Ascending aorta (tissue), 2 donors: ENCODE measurements around the gene TM7SF3. TPM values are rescaled to one million over a fixed set of nuclear protein-coding genes. Genes with fewer than 3 reads are reported as not detected.
A peak's percentile ranks its signal among the peaks of the same experiment; 100 is the strongest.

Experiments
- DNase-seq, 2 donors: peaks; one replicate each; pipeline ENCODE4 v3.0.0-alpha.2; 2019; ENCODE audit warnings: low spot score in 2 of 2
- H3K27ac ChIP-seq, 2 donors: fragments of 200-600 bp; sonication (generic); one replicate each; pipeline ENCODE4 v1.5.1; 2016 to 2017; ENCODE audit warnings: mild to moderate bottlenecking in 1 of 2
- H3K27me3 ChIP-seq: fragments of 200-600 bp; sonication (generic); one replicate; pipeline ENCODE4 v1.5.1; 2017
- H3K36me3 ChIP-seq, 2 donors: fragments of 200-600 bp; sonication (generic); one replicate each; pipeline ENCODE4 v1.5.1; 2016
- H3K4me1 ChIP-seq, 2 donors: fragments of 200-600 bp; sonication (generic); one replicate each; pipeline ENCODE4 v1.5.1; 2016 to 2017; ENCODE audit warnings: mild to moderate bottlenecking in 1 of 2
- H3K4me3 ChIP-seq, 2 donors: fragments of 200-600 bp; sonication (generic); one replicate each; pipeline ENCODE4 v1.5.1; 2016 to 2017; ENCODE audit warnings: mild to moderate bottlenecking in 1 of 2
- H3K9me3 ChIP-seq, 2 donors: fragments of 200-600 bp; sonication (generic); one replicate each; pipeline ENCODE4 v1.5.1; 2016
- CTCF ChIP-seq, 3 experiments: fragments of 200-600 bp in 2 of 3; fragments of 450-650 bp in 1 of 3; sonication (generic) in 2 of 3; IDR thresholded peaks; one replicate each; pipeline ENCODE4 v1.5.1; 2016 to 2019; ENCODE audit warnings: antibody characterized with exemption in 3 of 3, mild to moderate bottlenecking in 1 of 3, moderate library complexity in 1 of 3
- intact Hi-C: fragments of 100-400 bp; cut with DNase I; formaldehyde crosslinking; loops from one replicate; pipeline ENCODE4 v1.15.1; 2023
- total RNA-seq: library from RNA; depleted of rRNA; stranded (reverse); fragments of >200 nt; gene quantifications from one replicate; pipeline ENCODE4 v1.1.0, GENCODE V29; 2016

The TM7SF3 gene
- total RNA-seq, 1 donor from 2014 or later = 213 TPM

DNA sequence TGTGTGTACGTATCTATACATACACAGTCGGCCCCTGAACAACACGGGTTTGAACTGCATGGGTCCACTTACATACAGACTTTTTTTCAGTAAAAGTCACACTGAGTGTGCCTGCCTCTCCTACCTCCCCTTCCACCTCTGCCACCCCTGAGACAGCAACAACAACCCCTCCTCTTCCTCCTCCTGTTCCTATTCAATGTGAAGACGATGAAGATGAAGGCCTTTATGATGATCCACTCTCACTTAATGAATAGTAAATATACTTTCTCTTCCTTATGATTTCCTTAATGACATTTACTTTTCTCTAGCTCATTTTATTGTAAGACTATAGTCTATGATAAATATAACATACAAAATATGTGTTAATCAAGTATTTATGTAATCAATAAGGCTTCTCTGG is 25.5 kb downstream of the TM7SF3 start:
- no peak overlapping the region for H3K27ac ChIP-seq
- intact Hi-C loops = no loop called here
- peaks cover 15 to 46% of the 10 kb centered on the region in 2 donors for H3K36me3 ChIP-seq
- no peaks in the 10 kb centered on the region for H3K9me3 ChIP-seq
- no peak for TF ChIP-seq CTCF (IDR thresholded peaks at IDR 0.05)
- no peak overlapping the region for H3K4me3 ChIP-seq
- no peak for DNase-seq
- no peaks in the 10 kb centered on the region for H3K4me1 ChIP-seq
- H3K27me3 ChIP-seq = no peaks in the 10 kb centered on the region

DNA sequence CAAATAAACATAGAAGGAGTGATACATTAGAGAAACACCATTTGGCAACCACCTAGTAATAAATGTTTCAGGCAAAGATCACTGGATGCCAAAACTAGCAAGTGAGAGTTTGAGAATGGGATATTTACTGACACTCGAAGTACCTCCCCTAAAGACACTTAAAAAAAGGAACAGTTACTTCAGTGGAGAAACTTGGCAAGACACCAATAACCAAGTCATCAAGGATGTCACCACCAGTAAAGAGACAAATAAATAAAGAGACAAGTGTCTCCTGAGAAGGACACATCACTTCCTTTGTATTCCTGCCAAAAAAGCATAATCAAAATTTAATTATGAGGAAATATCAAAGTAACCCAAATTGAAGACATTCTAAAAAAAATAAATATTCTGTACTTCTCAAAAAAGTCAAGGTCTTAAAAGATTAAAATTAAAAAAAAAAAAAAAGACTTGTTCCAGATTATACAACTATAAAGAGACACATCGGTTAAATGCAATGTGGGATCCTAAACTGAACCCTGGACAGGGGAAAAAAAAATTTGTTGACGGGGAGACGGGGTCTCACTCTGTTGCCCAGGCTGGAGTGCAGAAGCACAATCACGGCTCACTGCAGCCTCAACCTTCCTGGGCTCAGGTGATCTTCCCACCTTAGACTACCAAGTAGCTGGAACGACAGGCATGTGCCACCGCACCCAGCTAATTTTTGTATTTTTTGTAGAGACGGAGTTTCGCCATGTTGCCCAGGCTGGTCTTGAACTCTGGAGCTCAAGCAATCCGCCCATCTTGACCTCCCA is 26.4 kb downstream of the TM7SF3 start:
- Histone ChIP-seq H3K27me3 (no peaks in the 10 kb centered on the region), H3K4me3 (no peak overlapping the region), H3K27ac (peak overlapping the region in 1 of 2 donors; percentile 11), H3K9me3 (no peaks in the 10 kb centered on the region), H3K4me1 (no peaks in the 10 kb centered on the region), H3K36me3 (peaks cover 18 to 52% of the 10 kb centered on the region in 2 donors)
- TF ChIP-seq CTCF (IDR thresholded peaks at IDR 0.05) = no peak
- DNase-seq = no peak
- intact Hi-C loops = no loop called here

DNA sequence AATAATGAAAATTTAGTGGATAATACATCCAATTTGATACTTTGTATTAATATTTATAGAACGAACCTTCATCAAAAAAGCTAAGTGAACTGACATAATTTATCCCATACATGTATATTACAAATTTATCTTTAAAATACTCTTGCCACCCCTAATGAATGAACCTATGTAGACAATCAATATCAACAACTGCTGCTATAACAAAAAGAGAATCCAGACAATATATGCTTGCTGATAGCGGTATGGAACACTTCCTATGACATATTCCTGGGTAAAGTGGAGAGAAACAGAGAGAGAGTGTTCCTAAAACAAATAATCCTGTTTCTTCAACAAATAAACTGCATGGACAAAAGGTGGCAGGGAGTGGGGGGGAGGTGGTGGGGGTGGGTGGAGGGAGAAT is 31.3 kb downstream of the TM7SF3 start:
- no peak for DNase-seq
- no peak overlapping the region for H3K4me3 ChIP-seq
- no peaks in the 10 kb centered on the region for H3K4me1 ChIP-seq
- H3K27me3 ChIP-seq = no peaks in the 10 kb centered on the region
- TF ChIP-seq CTCF (IDR thresholded peaks at IDR 0.05) = no peak
- no peaks in the 10 kb centered on the region for H3K9me3 ChIP-seq
- intact Hi-C loops = no loop called here
- H3K36me3 ChIP-seq = peaks cover 22 to 45% of the 10 kb centered on the region in 2 donors
- no peak overlapping the region for H3K27ac ChIP-seq

GRCh38 chr12:26979733-26980132 is 34.5 kb downstream of the TM7SF3 start:
- Histone ChIP-seq H3K9me3 (no peaks in the 10 kb centered on the region), H3K4me1 (no peaks in the 10 kb centered on the region), H3K27me3 (no peaks in the 10 kb centered on the region), H3K4me3 (no peak overlapping the region), H3K27ac (no peak overlapping the region), H3K36me3 (peaks cover 28 to 55% of the 10 kb centered on the region in 2 donors)
- no peak for TF ChIP-seq CTCF (IDR thresholded peaks at IDR 0.05)
- intact Hi-C loops = no loop called here
- no peak for DNase-seq

DNA sequence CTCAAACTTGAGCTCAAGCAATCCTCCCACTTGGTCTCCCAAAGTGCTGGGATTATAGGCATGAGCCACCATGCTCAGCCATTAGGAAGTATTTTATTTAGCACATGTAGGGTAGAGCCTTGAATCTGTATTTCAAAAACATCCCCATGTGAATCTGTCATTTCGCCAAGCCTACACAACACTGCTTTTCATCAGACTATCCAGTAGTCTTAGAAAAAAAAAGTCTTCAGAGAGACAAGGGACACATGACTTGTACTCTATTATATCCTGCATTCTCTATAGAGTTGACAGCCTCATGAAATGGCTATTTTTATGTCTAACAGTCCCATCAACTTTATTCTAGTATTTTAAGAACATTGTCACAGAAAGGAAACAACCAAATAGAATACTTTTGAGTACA is 35.4 kb downstream of the TM7SF3 start:
- Histone ChIP-seq H3K4me3 (no peak overlapping the region), H3K9me3 (no peaks in the 10 kb centered on the region), H3K27ac (no peak overlapping the region), H3K4me1 (no peaks in the 10 kb centered on the region), H3K27me3 (no peaks in the 10 kb centered on the region), H3K36me3 (peaks cover 29 to 55% of the 10 kb centered on the region in 2 donors)
- intact Hi-C loops = no loop called here
- no peak for DNase-seq
- no peak for TF ChIP-seq CTCF (IDR thresholded peaks at IDR 0.05)
